ENCODE measurements around the gene PDZRN3. TPM values are rescaled to one million over a fixed set of nuclear protein-coding genes. Genes with fewer than 3 reads are reported as not detected.

The PDZRN3 gene
- total RNA-seq, 6 donors from 2014 or later: 7.0 to 50.3 (median 18.4) TPM

DNA sequence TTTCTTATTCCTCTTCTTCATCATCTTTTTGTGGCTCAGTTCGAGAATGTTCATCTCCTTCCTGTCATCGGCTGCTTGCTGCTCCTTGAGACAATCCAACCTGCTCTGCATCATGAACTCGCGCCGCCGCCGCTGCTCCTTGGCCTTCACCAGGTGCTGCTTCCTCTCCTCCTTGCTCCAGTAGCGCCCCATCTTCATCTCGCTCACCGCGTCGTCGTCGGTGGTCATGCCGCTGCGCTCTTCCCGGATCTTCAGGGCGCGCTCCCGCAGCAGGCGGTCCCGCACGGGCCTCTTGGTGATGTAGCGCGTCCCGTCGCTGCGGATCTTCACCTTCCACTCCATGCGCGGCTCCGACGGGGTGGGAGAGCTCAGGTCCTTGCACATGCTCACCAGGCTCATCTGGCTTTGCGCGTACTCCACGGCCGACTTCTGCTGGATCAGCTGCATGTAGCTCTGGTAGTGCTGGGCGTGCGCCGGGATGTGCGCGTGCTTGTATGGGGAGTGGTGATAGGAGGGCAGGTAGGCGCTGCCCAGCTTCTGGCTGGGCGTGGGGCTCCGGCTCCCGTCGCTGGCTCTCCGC lies 241.2 kb downstream of the PDZRN3 start:
- Histone ChIP-seq H3K9me3 (no peaks in the 10 kb centered on the region), H3K27me3 (no peaks in the 10 kb centered on the region), H3K4me1 (no peaks in the 10 kb centered on the region), H3K4me3 (no peak overlapping the region), H3K36me3 (peaks cover 0 to 20% (median 3%) of the 10 kb centered on the region in 4 donors), H3K27ac (no peak overlapping the region)
- peak in 1 of 2 donors; percentile 15 for ATAC-seq (ENCODE audit: low FRiP score in 2 of 2)
- 89 to 92% methylated on average over 47 of the region's 47 CpGs for WGBS, 2 donors
- TF ChIP-seq, protein P1, sequence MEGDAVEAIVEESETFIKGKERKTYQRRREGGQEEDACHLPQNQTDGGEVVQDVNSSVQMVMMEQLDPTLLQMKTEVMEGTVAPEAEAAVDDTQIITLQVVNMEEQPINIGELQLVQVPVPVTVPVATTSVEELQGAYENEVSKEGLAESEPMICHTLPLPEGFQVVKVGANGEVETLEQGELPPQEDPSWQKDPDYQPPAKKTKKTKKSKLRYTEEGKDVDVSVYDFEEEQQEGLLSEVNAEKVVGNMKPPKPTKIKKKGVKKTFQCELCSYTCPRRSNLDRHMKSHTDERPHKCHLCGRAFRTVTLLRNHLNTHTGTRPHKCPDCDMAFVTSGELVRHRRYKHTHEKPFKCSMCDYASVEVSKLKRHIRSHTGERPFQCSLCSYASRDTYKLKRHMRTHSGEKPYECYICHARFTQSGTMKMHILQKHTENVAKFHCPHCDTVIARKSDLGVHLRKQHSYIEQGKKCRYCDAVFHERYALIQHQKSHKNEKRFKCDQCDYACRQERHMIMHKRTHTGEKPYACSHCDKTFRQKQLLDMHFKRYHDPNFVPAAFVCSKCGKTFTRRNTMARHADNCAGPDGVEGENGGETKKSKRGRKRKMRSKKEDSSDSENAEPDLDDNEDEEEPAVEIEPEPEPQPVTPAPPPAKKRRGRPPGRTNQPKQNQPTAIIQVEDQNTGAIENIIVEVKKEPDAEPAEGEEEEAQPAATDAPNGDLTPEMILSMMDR (IDR thresholded peaks at IDR 0.05): no peak
- no peak for TF ChIP-seq EP300 (IDR thresholded peaks at IDR 0.05)
- no peak for TF ChIP-seq POLR2A (IDR thresholded peaks at IDR 0.05)
- TF ChIP-seq POLR2AphosphoS5 (IDR thresholded peaks at IDR 0.05): no peak
- DNase-seq: peak in 1 of 2 donors; percentile 77

DNA sequence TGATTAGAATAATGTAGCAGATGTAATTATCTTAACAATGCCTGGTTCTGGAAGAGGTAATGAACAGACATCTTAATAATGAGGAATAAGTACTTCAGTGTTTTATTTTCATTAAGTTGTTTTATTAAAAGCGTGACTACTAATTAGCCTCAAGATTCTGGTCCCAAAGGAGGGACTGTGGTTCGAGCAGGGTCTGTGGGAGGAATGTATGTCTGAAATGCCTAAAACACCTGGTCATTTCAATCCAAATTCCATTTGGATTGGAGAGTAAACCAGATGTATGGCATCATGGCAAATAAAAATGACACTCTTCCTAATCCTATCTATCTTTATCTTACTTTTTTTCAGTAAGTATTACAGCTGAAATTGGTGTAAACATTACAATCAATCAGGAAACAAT lies 243.2 kb downstream of the PDZRN3 start:
- WGBS, 2 donors: 76 to 91% methylated on average over 2 of the region's 2 CpGs
- no peak for ATAC-seq (ENCODE audit: low FRiP score in 2 of 2)
- Histone ChIP-seq H3K36me3 (peaks cover 0 to 16% (median 3%) of the 10 kb centered on the region in 4 donors), H3K4me3 (no peak overlapping the region), H3K27ac (no peak overlapping the region), H3K9me3 (no peaks in the 10 kb centered on the region), H3K27me3 (no peaks in the 10 kb centered on the region), H3K4me1 (no peaks in the 10 kb centered on the region)
- no peak for DNase-seq
- TF ChIP-seq, protein P1 (IDR thresholded peaks at IDR 0.05): no peak
- TF ChIP-seq EP300 (IDR thresholded peaks at IDR 0.05) (no peak), POLR2AphosphoS5 (IDR thresholded peaks at IDR 0.05) (no peak), POLR2A (IDR thresholded peaks at IDR 0.05) (no peak)

DNA sequence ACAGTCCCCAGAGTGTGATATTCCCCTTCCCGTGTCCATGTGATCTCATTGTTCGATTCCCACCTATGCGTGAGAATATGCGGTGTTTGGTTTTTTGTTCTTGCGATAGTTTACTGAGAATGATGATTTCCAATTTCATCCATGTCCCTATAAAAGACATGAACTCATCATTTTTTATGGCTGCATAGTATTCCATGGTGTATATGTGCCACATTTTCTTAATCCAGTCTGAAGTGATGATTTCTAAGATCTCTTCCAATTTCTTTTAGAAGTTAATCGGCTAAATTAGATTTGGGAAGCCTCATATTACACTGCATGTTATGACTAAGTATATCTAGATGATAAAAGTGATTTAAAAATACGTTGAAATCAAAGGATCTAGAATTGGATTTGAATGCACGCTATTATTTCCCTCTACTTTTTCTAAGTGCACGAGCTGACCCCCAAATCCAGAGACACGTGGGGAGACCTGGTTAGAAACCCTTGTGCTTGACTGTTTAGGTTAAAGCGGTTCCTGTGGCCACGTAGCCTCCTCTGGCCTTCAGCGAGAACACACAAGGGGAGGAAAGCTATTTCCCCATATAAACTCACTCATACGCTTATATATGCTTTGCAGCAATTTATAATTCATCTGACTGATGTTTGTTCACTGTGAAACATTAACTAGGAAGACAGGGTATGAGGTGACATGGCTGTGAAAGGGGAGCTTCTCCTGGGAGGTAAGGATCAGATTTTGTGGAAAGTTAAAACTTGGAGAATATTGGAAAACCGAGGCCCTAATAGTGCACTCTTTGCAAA lies 243.8 kb downstream of the PDZRN3 start:
- Histone ChIP-seq H3K4me1 (no peaks in the 10 kb centered on the region), H3K27me3 (no peaks in the 10 kb centered on the region), H3K4me3 (no peak overlapping the region), H3K9me3 (no peaks in the 10 kb centered on the region), H3K36me3 (peaks cover 0 to 16% (median 3%) of the 10 kb centered on the region in 4 donors), H3K27ac (no peak overlapping the region)
- ATAC-seq (ENCODE audit: low FRiP score in 2 of 2) (no peak), DNase-seq (no peak)
- WGBS, 2 donors: 69 to 78% methylated on average over 15 of the region's 15 CpGs
- no peak for TF ChIP-seq EP300 (IDR thresholded peaks at IDR 0.05)
- no peak for TF ChIP-seq POLR2AphosphoS5 (IDR thresholded peaks at IDR 0.05)
- TF ChIP-seq, protein P1 (IDR thresholded peaks at IDR 0.05): no peak
- no peak for TF ChIP-seq POLR2A (IDR thresholded peaks at IDR 0.05)

DNA sequence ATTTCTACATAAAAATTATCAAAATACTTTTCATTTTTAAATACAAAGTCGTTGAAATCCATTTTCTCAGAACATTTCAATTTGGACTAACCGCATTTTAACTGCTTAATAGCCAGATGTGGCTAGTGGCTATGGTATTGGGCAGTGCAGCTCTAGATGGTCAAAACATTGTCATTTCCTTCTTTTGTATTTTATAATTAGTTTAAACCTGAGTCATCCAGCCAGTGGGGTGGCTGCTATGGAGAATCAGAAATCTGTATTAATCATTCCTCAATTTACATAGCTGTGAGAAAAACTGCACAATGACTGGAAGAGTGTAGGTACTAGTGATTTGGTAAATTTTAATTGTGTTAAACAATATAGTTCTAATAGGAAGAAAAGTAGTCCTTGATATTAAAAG lies 245.3 kb downstream of the PDZRN3 start:
- peaks cover 0 to 9% (median under 1%) of the 10 kb centered on the region in 4 donors for H3K36me3 ChIP-seq
- TF ChIP-seq EP300 (IDR thresholded peaks at IDR 0.05) (no peak), POLR2AphosphoS5 (IDR thresholded peaks at IDR 0.05) (no peak), POLR2A (IDR thresholded peaks at IDR 0.05) (no peak)
- TF ChIP-seq, protein P1 (IDR thresholded peaks at IDR 0.05): no peak
- no peaks in the 10 kb centered on the region for H3K4me1 ChIP-seq
- no peak overlapping the region for H3K27ac ChIP-seq
- H3K27me3 ChIP-seq: no peaks in the 10 kb centered on the region
- 56 to 64% methylated on average over 2 of the region's 2 CpGs for WGBS, 2 donors
- peaks cover 0 to 2% (median 0%) of the 10 kb centered on the region in 4 donors for H3K9me3 ChIP-seq
- ATAC-seq (ENCODE audit: low FRiP score in 2 of 2) (no peak), DNase-seq (no peak)
- no peak overlapping the region for H3K4me3 ChIP-seq
